T-helper 1 cell (primary cell): ENCODE results near the gene ZNF554.

ENCODE experiments used
- DNase-seq, 5 donors: peaks; one replicate each; pipeline ENCODE4 v3.0.0-alpha.2; 2012 to 2020

ZNF554 gene

DNA sequence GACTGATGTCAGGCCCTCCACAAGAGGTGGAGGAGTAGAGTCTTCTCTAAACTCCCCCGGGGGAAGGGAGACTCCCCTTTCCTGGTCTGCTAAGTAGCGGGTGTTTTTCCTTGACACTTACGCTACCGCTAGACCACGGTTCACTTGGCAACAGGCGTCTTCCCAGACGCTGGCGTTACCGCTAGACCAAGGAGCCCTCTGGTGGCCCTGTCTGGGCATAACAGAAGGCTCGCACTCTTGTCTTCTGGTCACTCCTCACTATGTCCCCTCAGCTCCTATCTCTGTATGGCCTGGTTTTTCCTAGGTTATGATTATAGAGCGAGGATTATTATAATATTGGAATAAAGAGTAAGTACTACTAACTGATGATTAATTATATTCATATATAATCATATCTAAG, 52.5 kb downstream of the ZNF554 start:
- peak in 1 of 5 donors; percentile 20 for DNase-seq

DNA sequence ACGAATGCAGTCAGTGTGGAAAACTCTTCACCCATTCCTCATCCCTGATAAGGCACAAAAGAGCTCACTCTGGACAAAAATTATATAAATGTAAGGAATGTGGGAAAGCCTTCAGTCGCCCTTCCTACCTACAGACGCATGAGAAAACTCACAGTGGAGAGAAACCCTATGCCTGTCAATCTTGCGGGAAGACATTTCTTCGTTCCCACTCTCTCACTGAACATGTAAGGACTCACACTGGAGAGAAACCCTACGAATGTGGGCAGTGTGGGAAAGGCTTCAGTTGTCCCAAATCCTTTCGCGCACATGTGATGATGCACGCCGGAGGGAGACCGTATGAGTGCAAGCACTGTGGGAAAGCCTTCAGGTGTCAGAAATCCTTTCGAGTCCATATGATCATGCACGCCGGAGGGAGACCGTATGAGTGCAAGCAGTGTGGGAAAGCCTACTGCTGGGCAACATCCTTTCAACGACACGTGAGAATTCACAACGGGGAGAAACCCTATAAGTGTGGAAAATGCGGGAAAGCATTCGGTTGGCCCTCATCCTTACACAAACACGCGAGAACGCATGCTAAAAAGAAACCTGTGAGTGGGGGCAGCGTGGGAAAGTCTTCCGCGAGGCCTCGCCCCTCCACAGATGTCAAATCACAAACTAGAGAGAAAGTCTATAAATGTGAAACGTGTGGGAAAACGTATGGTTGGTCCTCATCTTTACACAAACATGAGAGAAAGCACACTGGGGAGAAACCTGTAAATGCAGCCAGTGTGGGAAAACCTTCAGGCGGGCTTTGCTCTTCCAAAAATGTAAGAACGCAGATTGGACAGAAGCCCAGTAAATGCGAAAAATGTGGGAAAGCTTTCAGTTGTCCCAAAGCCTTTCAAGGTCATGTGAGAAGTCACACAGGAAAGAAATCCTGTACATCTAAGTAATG, 58.0 kb downstream of the ZNF554 start:
- no peak for DNase-seq

DNA sequence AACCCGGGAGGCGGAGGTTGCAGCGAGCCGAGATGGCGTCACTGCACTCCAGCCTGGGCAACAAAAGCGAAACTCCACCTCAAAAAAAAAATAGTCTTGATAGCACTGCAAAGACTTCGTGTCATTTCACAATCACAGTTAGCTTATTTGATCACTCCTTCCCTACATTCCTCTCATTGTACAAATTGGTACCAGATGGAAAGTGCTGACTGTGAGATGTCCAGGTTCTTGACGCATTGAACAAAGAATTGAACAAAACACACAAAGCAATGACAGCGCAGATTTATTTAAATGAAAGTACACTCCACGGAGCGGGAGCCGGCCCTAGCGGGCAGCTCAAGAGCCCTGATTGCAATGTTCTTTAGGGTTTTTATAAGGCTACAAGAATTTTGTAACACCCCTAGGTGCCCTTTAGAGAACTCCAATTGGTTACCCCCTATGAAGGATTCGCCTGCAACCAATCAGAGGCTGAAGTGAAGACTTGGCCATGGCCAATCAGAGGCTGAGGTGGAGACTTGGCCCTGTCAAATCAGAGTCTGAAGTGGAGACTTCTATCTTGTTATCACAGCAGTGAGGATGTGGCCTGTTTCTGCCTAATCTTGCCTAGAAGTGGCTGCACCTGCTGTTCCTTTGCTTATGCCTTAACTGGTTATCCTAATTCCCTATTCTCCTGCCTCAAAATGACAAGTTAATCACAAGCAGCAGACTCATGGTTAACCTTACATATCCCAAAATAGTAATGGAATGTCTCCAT, 64.2 kb downstream of the ZNF554 start:
- no peak for DNase-seq

DNA sequence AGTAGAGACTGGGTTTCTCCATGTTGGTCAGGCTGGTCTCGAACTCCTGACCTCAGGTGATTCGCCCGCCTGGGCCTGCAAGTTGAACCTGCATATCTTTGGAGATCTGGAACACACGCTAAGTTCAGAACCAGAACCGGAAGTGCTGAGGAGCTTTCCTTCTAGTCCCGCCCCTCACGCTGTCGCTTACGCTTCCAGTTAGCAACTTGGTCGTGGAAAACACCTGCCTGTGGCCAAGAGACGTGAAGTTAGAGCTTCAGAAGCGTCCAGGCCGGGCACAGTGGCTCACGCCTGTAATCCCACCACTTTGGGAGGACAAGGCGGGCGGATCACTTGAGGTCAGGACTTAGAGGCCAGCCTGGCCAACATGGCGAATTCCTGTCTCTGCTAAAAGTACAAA, 66.1 kb downstream of the ZNF554 start:
- DNase-seq, result no peak
